Endothelial cell of umbilical vein (primary cell): Measurements from ENCODE around the gene TLNRD1. TPM values are rescaled to one million over a fixed set of nuclear protein-coding genes. Genes with fewer than 3 reads are reported as not detected.

Source experiments
- BruUV-seq: library from RNA; stranded (reverse); fragments of 400-500 nt; replicated peaks from 2 replicates; lab custom pipeline; 2021; lab: Mats Ljungman, UMichigan
- CTCF ChIA-PET: fragments of 300-600, 350-600 bp; sonication (Branson Sonifier 250); formaldehyde crosslinking; loops from one replicate; lab custom pipeline; 2021; ENCODE audit warnings: antibody characterized with exemption, inconsistent platforms; lab: Charles Lee
- POLR2A ChIA-PET: fragments of 300-600, 350-600 bp; sonication (Branson Sonifier 250); formaldehyde crosslinking; loops from one replicate; lab custom pipeline; 2021; ENCODE audit warnings: antibody characterized with exemption, inconsistent platforms; lab: Charles Lee
- DNase-seq: peaks from one replicate; pipeline ENCODE4 v3.0.0-alpha.2; 2011; ENCODE audit warnings: low read depth, low spot score
- FAIRE-seq: peaks from 2 replicates; lab custom pipeline; 2011; peaks lifted over from hg19 to GRCh38; lab: Jason Lieb, UNC
- H2AFZ ChIP-seq: 2 replicates; pipeline ENCODE4 v1.6.0; 2012; ENCODE audit warnings: low read depth, low read length, control low read depth, inconsistent platforms
- H3K27ac ChIP-seq: 2 replicates; pipeline ENCODE4 v1.5.1; 2011; ENCODE audit warnings: low read depth, mild to moderate bottlenecking, control low read depth, low read length, moderate library complexity; ENCODE audit not compliant: insufficient read depth
- H3K27me3 ChIP-seq, 2 experiments: 2 replicates each; pipeline versions ENCODE4 v1.6.0 to v1.6.1; 2011; ENCODE audit warnings: low read length in 2 of 2, mixed read lengths in 1 of 2; ENCODE audit not compliant: control insufficient read depth in 2 of 2, insufficient read depth in 2 of 2
- H3K36me3 ChIP-seq, 2 experiments: 2 replicates in 1 of 2; 3 replicates in 1 of 2; pipeline ENCODE4 v1.5.1; 2011; ENCODE audit warnings: low read length in 2 of 2, mild to moderate bottlenecking in 1 of 2, moderate library complexity in 1 of 2; ENCODE audit not compliant: control insufficient read depth in 2 of 2, insufficient read depth in 2 of 2; ENCODE audit errors: extremely low read depth in 1 of 2
- H3K4me1 ChIP-seq: 3 replicates; pipeline ENCODE4 v1.5.1; 2011; ENCODE audit warnings: mild to moderate bottlenecking, low read length; ENCODE audit not compliant: control insufficient read depth, insufficient read depth; ENCODE audit errors: extremely low read depth
- H3K4me2 ChIP-seq: 2 replicates; pipeline ENCODE4 v1.6.1; 2011; ENCODE audit warnings: low read length, control low read depth, mixed read lengths; ENCODE audit not compliant: insufficient read depth
- H3K4me3 ChIP-seq, 3 experiments: fragments of 200-600 bp in 1 of 3; sonication (generic), shearing (Covaris generic) in 1 of 3; replicated peaks in 1 of 3; 2 replicates each; pipeline ENCODE4 v1.5.1; 2011 to 2016; ENCODE audit warnings: control low read depth in 3 of 3, low read length in 3 of 3, mild to moderate bottlenecking in 2 of 3, inconsistent platforms in 1 of 3, low read depth in 1 of 3, moderate library complexity in 1 of 3; ENCODE audit not compliant: insufficient read depth in 1 of 3
- H3K79me2 ChIP-seq: 2 replicates; pipeline ENCODE4 v1.6.0; 2012; ENCODE audit warnings: low read length, inconsistent platforms; ENCODE audit not compliant: control insufficient read depth, insufficient read depth
- H3K9ac ChIP-seq: replicated peaks from 2 replicates; pipeline ENCODE3; 2011; ENCODE audit warnings: low read length, control low read depth; ENCODE audit not compliant: insufficient read depth; ENCODE audit errors: extremely low read depth
- H3K9me1 ChIP-seq: replicated peaks from 3 replicates; pipeline ENCODE4 v1.6.0; 2011; ENCODE audit warnings: mild to moderate bottlenecking, low read length; ENCODE audit not compliant: control insufficient read depth, insufficient read depth; ENCODE audit errors: extremely low read depth
- H3K9me3 ChIP-seq: replicated peaks from 2 replicates; pipeline ENCODE4 v1.5.1; 2012; ENCODE audit warnings: low read length, inconsistent platforms; ENCODE audit not compliant: control insufficient read depth, insufficient read depth
- H4K20me1 ChIP-seq: replicated peaks from 2 replicates; pipeline ENCODE3; 2011; ENCODE audit warnings: mild to moderate bottlenecking, low read length; ENCODE audit not compliant: control insufficient read depth, insufficient read depth; ENCODE audit errors: extremely low read depth
- EZH2 ChIP-seq: IDR thresholded peaks from 2 replicates; pipeline ENCODE4 v1.6.1; 2012; ENCODE audit warnings: borderline replicate concordance, low read depth, mild to moderate bottlenecking, moderate library complexity, low read length, inconsistent platforms; ENCODE audit not compliant: severe bottlenecking
- FOS ChIP-seq: IDR thresholded peaks from 2 replicates; pipeline ENCODE4 v1.6.1; 2011; ENCODE audit warnings: mild to moderate bottlenecking, low read length, moderate library complexity, borderline replicate concordance; ENCODE audit not compliant: insufficient read depth
- GATA2 ChIP-seq: IDR thresholded peaks from 2 replicates; pipeline ENCODE4 v1.7.0; 2011; ENCODE audit warnings: low read depth, mild to moderate bottlenecking, moderate library complexity, mixed read lengths, low read length; ENCODE audit not compliant: insufficient read length, insufficient read depth
- JUN ChIP-seq: IDR thresholded peaks from 2 replicates; pipeline ENCODE4 v1.6.1; 2011; ENCODE audit warnings: borderline replicate concordance, low read depth; ENCODE audit not compliant: insufficient read length, insufficient read depth
- MYC ChIP-seq: IDR thresholded peaks from one replicate; pipeline ENCODE4 v1.6.1; 2011; ENCODE audit warnings: mild to moderate bottlenecking, low read depth, low read length
- POLR2A ChIP-seq: IDR thresholded peaks from 2 replicates; pipeline ENCODE4 v1.6.1; 2012; ENCODE audit warnings: low read depth, mild to moderate bottlenecking, control low read depth, low read length
- POLR2AphosphoS5 ChIP-seq: IDR thresholded peaks from 2 replicates; pipeline ENCODE4 v1.6.1; 2012; ENCODE audit warnings: low read depth, mild to moderate bottlenecking, control low read depth, low read length, moderate library complexity; ENCODE audit not compliant: insufficient read depth
- dilution Hi-C: fragments of 300-500 bp; cut with MboI; formaldehyde crosslinking; loops from one replicate; pipeline ENCODE4 v1.15.0; 2019; ENCODE audit warnings: low sequenced_read_pairs; ENCODE audit not compliant: extremely low pct_ligation_motif_present
- intact Hi-C: fragments of 100-400 bp; cut with micrococcal nuclease; formaldehyde crosslinking; loops from one replicate; pipeline ENCODE4 v1.10.0; 2022
- polyA plus RNA-seq, 4 experiments: library from polyadenylated mRNA; depleted of rRNA in 3 of 4; stranded (reverse) in 3 of 4; unstranded in 1 of 4; fragments of >200 nt; gene quantifications; 2 replicates each; pipeline versions ENCODE4 v1.2.1 to v1.2.3, GENCODE V29; 2011 to 2012; ENCODE audit warnings: missing spikeins in 1 of 4
- total RNA-seq: library from RNA; stranded (reverse); gene quantifications from 2 replicates; pipeline ENCODE4 v1.2.3, GENCODE V29; 2021
- TF ChIP-seq, protein P1 (sequence below), 2 donors: IDR thresholded peaks; 1 replicate in 1 of 2; 2 replicates in 1 of 2; pipeline ENCODE4 v1.5.1; 2011; ENCODE audit warnings: low read length in 2 of 2, mild to moderate bottlenecking in 2 of 2, moderate library complexity in 2 of 2, control low read depth in 1 of 2, inconsistent platforms in 1 of 2, low read depth in 1 of 2; ENCODE audit not compliant: insufficient read depth in 1 of 2; ENCODE audit errors: extremely low read depth in 1 of 2
- TF ChIP-seq, protein P2 (sequence below): IDR thresholded peaks from 2 replicates; pipeline ENCODE4 v1.6.1; 2011; ENCODE audit not compliant: insufficient read depth, insufficient read length

TLNRD1 gene
- total and polyA plus RNA-seq, 2 donors (not counting 3 experiments of a cell fraction or from before 2014, with no cell fraction given) = 17.8 to 33.0 TPM

DNA sequence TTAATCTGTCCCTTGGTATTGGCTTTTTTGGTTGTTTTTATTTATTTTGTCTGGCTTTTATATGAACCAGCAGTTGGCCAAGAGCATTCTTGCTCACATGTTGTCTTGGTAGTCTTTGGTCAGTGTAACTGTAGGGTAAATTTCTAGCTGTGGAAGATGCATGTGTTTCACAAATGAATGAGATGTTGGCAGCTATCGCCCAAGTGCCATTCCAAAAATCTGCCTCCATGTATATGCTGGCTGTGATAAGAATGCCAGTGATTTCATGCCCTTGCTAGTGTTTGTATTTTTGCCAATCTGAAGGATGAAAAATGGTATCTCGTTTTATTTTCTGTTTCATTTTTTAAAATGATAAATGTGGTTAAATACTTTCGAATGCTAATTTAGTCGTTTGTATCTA lies 50.1 kb downstream of the TLNRD1 start:
- no peak overlapping the region for H3K27ac ChIP-seq
- no peaks in the 10 kb centered on the region for H3K36me3 ChIP-seq
- no peaks in the 10 kb centered on the region for H4K20me1 ChIP-seq
- BruUV-seq = no TSS peak
- no peaks in the 10 kb centered on the region for H3K27me3 ChIP-seq
- no peaks in the 10 kb centered on the region for H3K9me1 ChIP-seq
- no peak for DNase-seq
- ChIA-PET POLR2A (no interaction called here), CTCF (no interaction called here)
- no peak overlapping the region for H2AFZ ChIP-seq
- TF ChIP-seq, protein P1, sequence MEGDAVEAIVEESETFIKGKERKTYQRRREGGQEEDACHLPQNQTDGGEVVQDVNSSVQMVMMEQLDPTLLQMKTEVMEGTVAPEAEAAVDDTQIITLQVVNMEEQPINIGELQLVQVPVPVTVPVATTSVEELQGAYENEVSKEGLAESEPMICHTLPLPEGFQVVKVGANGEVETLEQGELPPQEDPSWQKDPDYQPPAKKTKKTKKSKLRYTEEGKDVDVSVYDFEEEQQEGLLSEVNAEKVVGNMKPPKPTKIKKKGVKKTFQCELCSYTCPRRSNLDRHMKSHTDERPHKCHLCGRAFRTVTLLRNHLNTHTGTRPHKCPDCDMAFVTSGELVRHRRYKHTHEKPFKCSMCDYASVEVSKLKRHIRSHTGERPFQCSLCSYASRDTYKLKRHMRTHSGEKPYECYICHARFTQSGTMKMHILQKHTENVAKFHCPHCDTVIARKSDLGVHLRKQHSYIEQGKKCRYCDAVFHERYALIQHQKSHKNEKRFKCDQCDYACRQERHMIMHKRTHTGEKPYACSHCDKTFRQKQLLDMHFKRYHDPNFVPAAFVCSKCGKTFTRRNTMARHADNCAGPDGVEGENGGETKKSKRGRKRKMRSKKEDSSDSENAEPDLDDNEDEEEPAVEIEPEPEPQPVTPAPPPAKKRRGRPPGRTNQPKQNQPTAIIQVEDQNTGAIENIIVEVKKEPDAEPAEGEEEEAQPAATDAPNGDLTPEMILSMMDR (IDR thresholded peaks at IDR 0.05; ENCODE audit: extremely low read depth in 1 of 2, insufficient read depth in 1 of 2, low read depth in 1 of 2, low read length in 2 of 2) = no peak
- TF ChIP-seq EZH2 (no peak), GATA2 (no peak), FOS (no peak), MYC (no peak), JUN (no peak), POLR2AphosphoS5 (no peak), POLR2A (no peak)
- TF ChIP-seq, protein P2, sequence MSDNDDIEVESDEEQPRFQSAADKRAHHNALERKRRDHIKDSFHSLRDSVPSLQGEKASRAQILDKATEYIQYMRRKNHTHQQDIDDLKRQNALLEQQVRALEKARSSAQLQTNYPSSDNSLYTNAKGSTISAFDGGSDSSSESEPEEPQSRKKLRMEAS = no peak
- no peaks in the 10 kb centered on the region for H3K79me2 ChIP-seq
- dilution Hi-C loops (no loop called here), intact Hi-C loops (no loop called here)
- H3K9me3 ChIP-seq = no peaks in the 10 kb centered on the region
- H3K4me3 ChIP-seq = no peak overlapping the region
- H3K4me2 ChIP-seq = no peak overlapping the region
- no peaks in the 10 kb centered on the region for H3K4me1 ChIP-seq
- no peak overlapping the region for H3K9ac ChIP-seq
- no peak for FAIRE-seq
